Endothelial cell of umbilical vein (primary cell): ENCODE results near the gene PRICKLE3. TPM values are rescaled to one million over a fixed set of nuclear protein-coding genes. Genes with fewer than 3 reads are reported as not detected.

Source experiments
- BruUV-seq: library from RNA; stranded (reverse); fragments of 400-500 nt; replicated peaks from 2 replicates; lab custom pipeline; 2021; lab: Mats Ljungman, UMichigan
- CTCF ChIA-PET: fragments of 300-600, 350-600 bp; sonication (Branson Sonifier 250); formaldehyde crosslinking; loops from one replicate; lab custom pipeline; 2021; ENCODE audit warnings: antibody characterized with exemption, inconsistent platforms; lab: Charles Lee
- POLR2A ChIA-PET: fragments of 300-600, 350-600 bp; sonication (Branson Sonifier 250); formaldehyde crosslinking; loops from one replicate; lab custom pipeline; 2021; ENCODE audit warnings: antibody characterized with exemption, inconsistent platforms; lab: Charles Lee
- DNase-seq: peaks from one replicate; pipeline ENCODE4 v3.0.0-alpha.2; 2011; ENCODE audit warnings: low read depth, low spot score
- FAIRE-seq: peaks from 2 replicates; lab custom pipeline; 2011; peaks lifted over from hg19 to GRCh38; lab: Jason Lieb, UNC
- H2AFZ ChIP-seq: 2 replicates; pipeline ENCODE4 v1.6.0; 2012; ENCODE audit warnings: low read depth, low read length, control low read depth, inconsistent platforms
- H3K27ac ChIP-seq: 2 replicates; pipeline ENCODE4 v1.5.1; 2011; ENCODE audit warnings: low read depth, mild to moderate bottlenecking, control low read depth, low read length, moderate library complexity; ENCODE audit not compliant: insufficient read depth
- H3K27me3 ChIP-seq, 2 experiments: 2 replicates each; pipeline versions ENCODE4 v1.6.0 to v1.6.1; 2011; ENCODE audit warnings: low read length in 2 of 2, mixed read lengths in 1 of 2; ENCODE audit not compliant: control insufficient read depth in 2 of 2, insufficient read depth in 2 of 2
- H3K36me3 ChIP-seq, 2 experiments: 2 replicates in 1 of 2; 3 replicates in 1 of 2; pipeline ENCODE4 v1.5.1; 2011; ENCODE audit warnings: low read length in 2 of 2, mild to moderate bottlenecking in 1 of 2, moderate library complexity in 1 of 2; ENCODE audit not compliant: control insufficient read depth in 2 of 2, insufficient read depth in 2 of 2; ENCODE audit errors: extremely low read depth in 1 of 2
- H3K4me1 ChIP-seq: 3 replicates; pipeline ENCODE4 v1.5.1; 2011; ENCODE audit warnings: mild to moderate bottlenecking, low read length; ENCODE audit not compliant: control insufficient read depth, insufficient read depth; ENCODE audit errors: extremely low read depth
- H3K4me2 ChIP-seq: 2 replicates; pipeline ENCODE4 v1.6.1; 2011; ENCODE audit warnings: low read length, control low read depth, mixed read lengths; ENCODE audit not compliant: insufficient read depth
- H3K4me3 ChIP-seq, 3 experiments: fragments of 200-600 bp in 1 of 3; sonication (generic), shearing (Covaris generic) in 1 of 3; replicated peaks in 1 of 3; 2 replicates each; pipeline ENCODE4 v1.5.1; 2011 to 2016; ENCODE audit warnings: control low read depth in 3 of 3, low read length in 3 of 3, mild to moderate bottlenecking in 2 of 3, inconsistent platforms in 1 of 3, low read depth in 1 of 3, moderate library complexity in 1 of 3; ENCODE audit not compliant: insufficient read depth in 1 of 3
- H3K79me2 ChIP-seq: 2 replicates; pipeline ENCODE4 v1.6.0; 2012; ENCODE audit warnings: low read length, inconsistent platforms; ENCODE audit not compliant: control insufficient read depth, insufficient read depth
- H3K9ac ChIP-seq: replicated peaks from 2 replicates; pipeline ENCODE3; 2011; ENCODE audit warnings: low read length, control low read depth; ENCODE audit not compliant: insufficient read depth; ENCODE audit errors: extremely low read depth
- H3K9me1 ChIP-seq: replicated peaks from 3 replicates; pipeline ENCODE4 v1.6.0; 2011; ENCODE audit warnings: mild to moderate bottlenecking, low read length; ENCODE audit not compliant: control insufficient read depth, insufficient read depth; ENCODE audit errors: extremely low read depth
- H3K9me3 ChIP-seq: replicated peaks from 2 replicates; pipeline ENCODE4 v1.5.1; 2012; ENCODE audit warnings: low read length, inconsistent platforms; ENCODE audit not compliant: control insufficient read depth, insufficient read depth
- H4K20me1 ChIP-seq: replicated peaks from 2 replicates; pipeline ENCODE3; 2011; ENCODE audit warnings: mild to moderate bottlenecking, low read length; ENCODE audit not compliant: control insufficient read depth, insufficient read depth; ENCODE audit errors: extremely low read depth
- CTCF ChIP-seq, 2 donors: IDR thresholded peaks; 1 replicate in 1 of 2; 2 replicates in 1 of 2; pipeline ENCODE4 v1.5.1; 2011; ENCODE audit warnings: low read length in 2 of 2, mild to moderate bottlenecking in 2 of 2, moderate library complexity in 2 of 2, control low read depth in 1 of 2, inconsistent platforms in 1 of 2, low read depth in 1 of 2; ENCODE audit not compliant: insufficient read depth in 1 of 2; ENCODE audit errors: extremely low read depth in 1 of 2
- EZH2 ChIP-seq: IDR thresholded peaks from 2 replicates; pipeline ENCODE4 v1.6.1; 2012; ENCODE audit warnings: borderline replicate concordance, low read depth, mild to moderate bottlenecking, moderate library complexity, low read length, inconsistent platforms; ENCODE audit not compliant: severe bottlenecking
- FOS ChIP-seq: IDR thresholded peaks from 2 replicates; pipeline ENCODE4 v1.6.1; 2011; ENCODE audit warnings: mild to moderate bottlenecking, low read length, moderate library complexity, borderline replicate concordance; ENCODE audit not compliant: insufficient read depth
- GATA2 ChIP-seq: IDR thresholded peaks from 2 replicates; pipeline ENCODE4 v1.7.0; 2011; ENCODE audit warnings: low read depth, mild to moderate bottlenecking, moderate library complexity, mixed read lengths, low read length; ENCODE audit not compliant: insufficient read length, insufficient read depth
- JUN ChIP-seq: IDR thresholded peaks from 2 replicates; pipeline ENCODE4 v1.6.1; 2011; ENCODE audit warnings: borderline replicate concordance, low read depth; ENCODE audit not compliant: insufficient read length, insufficient read depth
- MAX ChIP-seq: IDR thresholded peaks from 2 replicates; pipeline ENCODE4 v1.6.1; 2011; ENCODE audit not compliant: insufficient read depth, insufficient read length
- MYC ChIP-seq: IDR thresholded peaks from one replicate; pipeline ENCODE4 v1.6.1; 2011; ENCODE audit warnings: mild to moderate bottlenecking, low read depth, low read length
- POLR2A ChIP-seq: IDR thresholded peaks from 2 replicates; pipeline ENCODE4 v1.6.1; 2012; ENCODE audit warnings: low read depth, mild to moderate bottlenecking, control low read depth, low read length
- POLR2AphosphoS5 ChIP-seq: IDR thresholded peaks from 2 replicates; pipeline ENCODE4 v1.6.1; 2012; ENCODE audit warnings: low read depth, mild to moderate bottlenecking, control low read depth, low read length, moderate library complexity; ENCODE audit not compliant: insufficient read depth
- dilution Hi-C: fragments of 300-500 bp; cut with MboI; formaldehyde crosslinking; loops from one replicate; pipeline ENCODE4 v1.15.0; 2019; ENCODE audit warnings: low sequenced_read_pairs; ENCODE audit not compliant: extremely low pct_ligation_motif_present
- intact Hi-C: fragments of 100-400 bp; cut with micrococcal nuclease; formaldehyde crosslinking; loops from one replicate; pipeline ENCODE4 v1.10.0; 2022
- polyA plus RNA-seq, 4 experiments: library from polyadenylated mRNA; depleted of rRNA in 3 of 4; stranded (reverse) in 3 of 4; unstranded in 1 of 4; fragments of >200 nt; gene quantifications; 2 replicates each; pipeline versions ENCODE4 v1.2.1 to v1.2.3, GENCODE V29; 2011 to 2012; ENCODE audit warnings: missing spikeins in 1 of 4
- total RNA-seq: library from RNA; stranded (reverse); gene quantifications from 2 replicates; pipeline ENCODE4 v1.2.3, GENCODE V29; 2021

Gene PRICKLE3
- total and polyA plus RNA-seq, 2 donors (not counting 3 experiments of a cell fraction or from before 2014, with no cell fraction given), result 6.8 to 15.0 TPM

GRCh38 chrX:49189606-49190005 lies 3.4 kb upstream of the PRICKLE3 start:
- Histone ChIP-seq H3K36me3 (no peaks in the 10 kb centered on the region), H2AFZ (no peak overlapping the region), H3K27ac (no peak overlapping the region), H4K20me1 (no peaks in the 10 kb centered on the region), H3K4me1 (peaks cover 12% of the 10 kb centered on the region), H3K4me3 (no peak overlapping the region), H3K4me2 (peak overlapping the region; percentile 45), H3K27me3 (no peaks in the 10 kb centered on the region), H3K9ac (no peak overlapping the region), H3K9me3 (no peaks in the 10 kb centered on the region), H3K79me2 (no peaks in the 10 kb centered on the region), H3K9me1 (no peaks in the 10 kb centered on the region)
- intact Hi-C loops, result loop anchor here (1.0 kb wide), 1 partner anchor 66 kb away; the partner anchor contains the start of gene GPKOW
- DNase-seq, result no peak
- peak; percentile 46 for FAIRE-seq
- BruUV-seq, result no TSS peak
- no peak for TF ChIP-seq MAX
- TF ChIP-seq CTCF (IDR thresholded peaks at IDR 0.05; ENCODE audit: extremely low read depth in 1 of 2, insufficient read depth in 1 of 2, low read depth in 1 of 2, low read length in 2 of 2), result no peak
- TF ChIP-seq FOS, result no peak
- no peak for TF ChIP-seq POLR2AphosphoS5
- TF ChIP-seq JUN, result no peak
- TF ChIP-seq POLR2A, result no peak
- no peak for TF ChIP-seq GATA2
- TF ChIP-seq EZH2, result no peak
- no peak for TF ChIP-seq MYC
- CTCF ChIA-PET, result interaction anchor here (0.9 kb wide), 1 partner anchor 34 kb away, joined by 3 read pairs; no protein-coding TSS in a partner anchor
- POLR2A ChIA-PET, result no interaction called here
- dilution Hi-C loops, result no loop called here
